H9 (cell line): ENCODE results near the gene NDOR1. TPM values are rescaled to one million over a fixed set of nuclear protein-coding genes. Genes with fewer than 3 reads are reported as not detected.

Experiments used
- DNase-seq: peaks from one replicate; pipeline ENCODE4 v3.0.0-alpha.2; 2017
- H2AFZ ChIP-seq: one replicate; pipeline ENCODE4 v1.6.1; 2013; ENCODE audit warnings: mild to moderate bottlenecking, low read length, control low read depth, moderate library complexity
- H2AK5ac ChIP-seq: 2 replicates; pipeline ENCODE4 v1.6.1; 2013; ENCODE audit warnings: low read length, control low read depth, mixed read lengths; ENCODE audit not compliant: insufficient read length
- H2BK120ac ChIP-seq: one replicate; pipeline ENCODE4 v1.6.1; 2013; ENCODE audit warnings: low read depth, mild to moderate bottlenecking, low read length, control low read depth, inconsistent platforms; ENCODE audit not compliant: poor library complexity, severe bottlenecking
- H2BK12ac ChIP-seq: 2 replicates; pipeline ENCODE4 v1.6.1; 2013; ENCODE audit warnings: low read length, control low read depth, mixed read lengths, low read depth; ENCODE audit not compliant: insufficient read length
- H2BK15ac ChIP-seq: 2 replicates; pipeline ENCODE4 v1.6.1; 2013; ENCODE audit warnings: low read depth, low read length, control low read depth
- H2BK20ac ChIP-seq: one replicate; pipeline ENCODE4 v1.6.1; 2013; ENCODE audit warnings: low read depth, mild to moderate bottlenecking, low read length, control low read depth, inconsistent platforms; ENCODE audit not compliant: poor library complexity, severe bottlenecking
- H2BK5ac ChIP-seq: 2 replicates; pipeline ENCODE4 v1.6.1; 2013; ENCODE audit warnings: low read length, control low read depth, mixed read lengths; ENCODE audit not compliant: insufficient read length
- H3K14ac ChIP-seq: 2 replicates; pipeline ENCODE4 v1.6.1; 2013; ENCODE audit warnings: low read length, control low read depth; ENCODE audit not compliant: insufficient read depth
- H3K18ac ChIP-seq: 2 replicates; pipeline ENCODE4 v1.6.1; 2013; ENCODE audit warnings: low read depth, mild to moderate bottlenecking, mixed read lengths, low read length, control low read depth; ENCODE audit not compliant: insufficient read length
- H3K23ac ChIP-seq: 2 replicates; pipeline ENCODE4 v1.6.1; 2013; ENCODE audit warnings: low read length, control low read depth, mixed read lengths, low read depth; ENCODE audit not compliant: insufficient read length
- H3K23me2 ChIP-seq: 2 replicates; pipeline ENCODE4 v1.6.1; 2013; ENCODE audit warnings: low read depth, mild to moderate bottlenecking, mixed read lengths, low read length, control low read depth; ENCODE audit not compliant: insufficient read length, poor library complexity, severe bottlenecking
- H3K27ac ChIP-seq: 2 replicates; pipeline ENCODE4 v1.5.1; 2013; ENCODE audit warnings: low read length, control low read depth, mixed read lengths, low read depth; ENCODE audit not compliant: insufficient read length
- H3K27me3 ChIP-seq: 2 replicates; pipeline ENCODE4 v1.6.1; 2013; ENCODE audit warnings: low read length, control low read depth, inconsistent platforms; ENCODE audit not compliant: insufficient read depth
- H3K4ac ChIP-seq: 2 replicates; pipeline ENCODE4 v1.6.1; 2013; ENCODE audit warnings: low read depth, mild to moderate bottlenecking, control low read depth, inconsistent platforms, low read length, moderate library complexity
- H3K4me1 ChIP-seq: 2 replicates; pipeline ENCODE4 v1.6.1; 2013; ENCODE audit warnings: low read length, control low read depth, inconsistent platforms; ENCODE audit not compliant: insufficient read depth
- H3K4me2 ChIP-seq: 2 replicates; pipeline ENCODE4 v1.6.1; 2013; ENCODE audit warnings: low read length, control low read depth, mixed read lengths; ENCODE audit not compliant: insufficient read length, insufficient read depth
- H3K56ac ChIP-seq: 2 replicates; pipeline ENCODE4 v1.6.1; 2013; ENCODE audit warnings: low read depth, mild to moderate bottlenecking, mixed read lengths, low read length, control low read depth; ENCODE audit not compliant: insufficient read length
- H3K79me1 ChIP-seq: 2 replicates; pipeline ENCODE4 v1.6.1; 2013; ENCODE audit warnings: low read depth, mild to moderate bottlenecking, moderate library complexity, low read length, control low read depth, inconsistent platforms; ENCODE audit not compliant: insufficient read depth, poor library complexity, severe bottlenecking
- H3K79me2 ChIP-seq: 2 replicates; pipeline ENCODE4 v1.6.1; 2013; ENCODE audit warnings: low read length, control low read depth, inconsistent platforms; ENCODE audit not compliant: insufficient read depth
- H3K9ac ChIP-seq: 2 replicates; pipeline ENCODE4 v1.6.1; 2013; ENCODE audit warnings: low read length, control low read depth, mixed read lengths; ENCODE audit not compliant: insufficient read length; ENCODE audit errors: extremely low read depth
- H3K9me3 ChIP-seq: one replicate; pipeline ENCODE4 v1.6.1; 2013; ENCODE audit warnings: low read depth, low read length, inconsistent platforms; ENCODE audit not compliant: control insufficient read depth
- H3T11ph ChIP-seq: one replicate; pipeline ENCODE4 v1.6.1; 2013; ENCODE audit warnings: mild to moderate bottlenecking, low read length, control low read depth, inconsistent platforms
- H4K20me1 ChIP-seq: one replicate; pipeline ENCODE4 v1.6.1; 2013; ENCODE audit not compliant: control insufficient read depth, insufficient read length, insufficient read depth
- H4K5ac ChIP-seq: 2 replicates; pipeline ENCODE4 v1.6.1; 2013; ENCODE audit warnings: low read depth, mild to moderate bottlenecking, mixed read lengths, low read length, control low read depth; ENCODE audit not compliant: insufficient read length
- H4K8ac ChIP-seq: replicated peaks from 2 replicates; pipeline ENCODE4 v1.6.1; 2013; ENCODE audit warnings: low read length, control low read depth, mixed read lengths, low read depth; ENCODE audit not compliant: insufficient read length
- H4K91ac ChIP-seq: 2 replicates; pipeline ENCODE4 v1.6.1; 2013; ENCODE audit warnings: low read depth, mild to moderate bottlenecking, moderate library complexity, mixed read lengths, low read length, control low read depth; ENCODE audit not compliant: insufficient read length
- H3K27ac Mint-ChIP-seq, 3 experiments: 2 replicates in 2 of 3; 3 replicates in 1 of 3; pipeline ENCODE4 v1.8.0; 2020 to 2021; ENCODE audit warnings: mixed read lengths in 3 of 3, mild to moderate bottlenecking in 1 of 3, moderate library complexity in 1 of 3
- H3K27me3 Mint-ChIP-seq: 2 replicates; pipeline ENCODE4 v1.8.0; 2021; ENCODE audit warnings: low read depth, mild to moderate bottlenecking, moderate library complexity, mixed read lengths
- H3K36me3 Mint-ChIP-seq, 3 experiments: 2 replicates in 2 of 3; 3 replicates in 1 of 3; pipeline ENCODE4 v1.8.0; 2020 to 2021; ENCODE audit warnings: low read depth in 3 of 3, mixed read lengths in 3 of 3; ENCODE audit not compliant: insufficient read depth in 1 of 3
- H3K4me1 Mint-ChIP-seq, 2 experiments: 2 replicates each; pipeline ENCODE4 v1.8.0; 2020; ENCODE audit warnings: mixed read lengths in 2 of 2
- H3K4me3 Mint-ChIP-seq, 2 experiments: 2 replicates in 1 of 2; 3 replicates in 1 of 2; pipeline ENCODE4 v1.8.0; 2020 to 2021; ENCODE audit warnings: mild to moderate bottlenecking in 2 of 2, mixed read lengths in 2 of 2, moderate library complexity in 1 of 2
- H3K9me3 Mint-ChIP-seq, 2 experiments: 2 replicates in 1 of 2; 3 replicates in 1 of 2; pipeline ENCODE4 v1.8.0; 2020; ENCODE audit warnings: mild to moderate bottlenecking in 2 of 2, mixed read lengths in 2 of 2, moderate library complexity in 1 of 2
- WGBS: extraction: QIAGEN DNeasy Blood & Tissue Kit; methylation state at CpG from one replicate; pipeline ENCODE4 v1.1.7; 2013; ENCODE audit warnings: missing lambda C conversion rate, low lambda C conversion rate, mixed read lengths; ENCODE audit not compliant: insufficient read length; ENCODE audit errors: extremely low coverage; 5-methylcytosine and 5-hydroxymethylcytosine counted together
- total RNA-seq: library from RNA; stranded (reverse); gene quantifications from 2 replicates; pipeline ENCODE4 v1.2.1, GENCODE V29; 2021
- TF ChIP-seq, protein P1 (sequence below): fragments of 200-600 bp; sonication (generic); conservative IDR thresholded peaks from 3 replicates; pipeline ENCODE4 v1.8.0; 2021; ENCODE audit warnings: antibody characterized with exemption, mild to moderate bottlenecking

NDOR1 gene
- total RNA-seq, 1 experiment from 2014 or later: 44.1 TPM

DNA sequence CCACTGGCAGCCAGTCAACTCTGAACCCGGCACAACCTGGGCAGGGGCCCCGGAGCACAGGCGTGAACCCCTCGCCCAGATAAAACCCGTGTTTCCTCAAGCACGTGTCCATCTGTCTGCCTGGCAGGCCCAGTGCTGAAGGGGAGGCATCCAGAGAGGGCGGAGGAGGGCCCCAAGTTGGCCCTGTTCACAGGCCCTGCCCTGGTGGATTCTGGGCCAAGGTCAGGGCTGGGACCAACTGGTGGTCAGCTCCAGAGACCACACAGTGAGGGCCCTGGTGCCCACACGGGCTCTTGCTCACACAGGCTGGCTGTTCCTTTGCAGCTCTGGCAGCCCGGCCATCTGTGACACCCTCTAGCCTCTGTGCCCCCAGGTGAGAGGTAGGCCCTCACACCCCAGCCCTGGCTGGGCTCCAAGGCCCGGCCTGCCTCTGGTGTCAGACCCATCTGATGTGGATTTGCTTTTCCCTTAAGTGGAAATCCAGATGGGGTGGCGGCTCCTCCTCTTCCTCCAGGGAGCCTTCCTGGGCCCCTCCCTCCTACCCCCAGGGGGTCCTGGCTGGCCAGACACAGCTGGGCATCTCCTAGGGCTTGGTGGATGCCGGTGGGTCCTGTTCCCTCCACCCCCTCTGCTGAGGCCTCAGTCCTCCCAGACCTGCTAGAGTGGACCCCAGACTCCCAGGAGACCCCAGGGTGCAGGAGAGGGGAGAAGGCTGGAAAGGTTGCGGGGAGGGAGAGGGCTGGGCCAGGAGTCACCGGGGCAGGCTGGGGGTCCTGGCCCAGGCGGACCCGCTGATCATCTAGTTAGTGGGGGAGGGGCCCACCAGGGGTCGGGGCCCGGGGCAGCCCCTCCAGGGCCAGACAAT, 45.1 kb downstream of the NDOR1 start:
- Histone ChIP-seq H3T11ph (no peak overlapping the region), H3K4me1 (no peaks in the 10 kb centered on the region), H3K4ac (no peak overlapping the region), H3K14ac (no peak overlapping the region), H3K18ac (no peak overlapping the region), H2AFZ (no peak overlapping the region), H3K79me1 (no peaks in the 10 kb centered on the region), H2AK5ac (no peak overlapping the region), H3K4me2 (no peak overlapping the region), H2BK5ac (no peak overlapping the region), H4K20me1 (no peaks in the 10 kb centered on the region), H4K8ac (no peak overlapping the region), H4K5ac (no peak overlapping the region), H3K9ac (no peak overlapping the region), H3K79me2 (no peaks in the 10 kb centered on the region), H3K9me3 (no peaks in the 10 kb centered on the region), H3K56ac (no peak overlapping the region), H3K27ac (no peak overlapping the region), H2BK12ac (no peak overlapping the region), H2BK20ac (no peak overlapping the region), H2BK15ac (no peak overlapping the region), H3K23ac (no peak overlapping the region), H3K27me3 (no peaks in the 10 kb centered on the region), H4K91ac (no peak overlapping the region), H2BK120ac (no peak overlapping the region), H3K23me2 (peaks cover 9% of the 10 kb centered on the region)
- no peak overlapping the region for H3K4me3 Mint-ChIP-seq
- no peak for DNase-seq
- TF ChIP-seq, protein P1, sequence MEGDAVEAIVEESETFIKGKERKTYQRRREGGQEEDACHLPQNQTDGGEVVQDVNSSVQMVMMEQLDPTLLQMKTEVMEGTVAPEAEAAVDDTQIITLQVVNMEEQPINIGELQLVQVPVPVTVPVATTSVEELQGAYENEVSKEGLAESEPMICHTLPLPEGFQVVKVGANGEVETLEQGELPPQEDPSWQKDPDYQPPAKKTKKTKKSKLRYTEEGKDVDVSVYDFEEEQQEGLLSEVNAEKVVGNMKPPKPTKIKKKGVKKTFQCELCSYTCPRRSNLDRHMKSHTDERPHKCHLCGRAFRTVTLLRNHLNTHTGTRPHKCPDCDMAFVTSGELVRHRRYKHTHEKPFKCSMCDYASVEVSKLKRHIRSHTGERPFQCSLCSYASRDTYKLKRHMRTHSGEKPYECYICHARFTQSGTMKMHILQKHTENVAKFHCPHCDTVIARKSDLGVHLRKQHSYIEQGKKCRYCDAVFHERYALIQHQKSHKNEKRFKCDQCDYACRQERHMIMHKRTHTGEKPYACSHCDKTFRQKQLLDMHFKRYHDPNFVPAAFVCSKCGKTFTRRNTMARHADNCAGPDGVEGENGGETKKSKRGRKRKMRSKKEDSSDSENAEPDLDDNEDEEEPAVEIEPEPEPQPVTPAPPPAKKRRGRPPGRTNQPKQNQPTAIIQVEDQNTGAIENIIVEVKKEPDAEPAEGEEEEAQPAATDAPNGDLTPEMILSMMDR: no peak
- H3K9me3 Mint-ChIP-seq: no peaks in the 10 kb centered on the region
- peaks cover 38% of the 10 kb centered on the region for H3K27me3 Mint-ChIP-seq
- H3K4me1 Mint-ChIP-seq: peaks cover 8 to 11% of the 10 kb centered on the region in 2 experiments
- no peak overlapping the region for H3K27ac Mint-ChIP-seq
- WGBS: no CpG with 5 or more reads among the region's 18 CpGs
- no peaks in the 10 kb centered on the region for H3K36me3 Mint-ChIP-seq
